ENCODE measurements around the gene MMADHC. TPM values are rescaled to one million over a fixed set of nuclear protein-coding genes. Genes with fewer than 3 reads are reported as not detected.
A peak's percentile ranks its signal among the peaks of the same experiment; 100 is the strongest.

MMADHC gene
- total and polyA plus RNA-seq, 2 of the 4 experiments (the other 2 are of a cell fraction), result 62.6 to 112 TPM

DNA sequence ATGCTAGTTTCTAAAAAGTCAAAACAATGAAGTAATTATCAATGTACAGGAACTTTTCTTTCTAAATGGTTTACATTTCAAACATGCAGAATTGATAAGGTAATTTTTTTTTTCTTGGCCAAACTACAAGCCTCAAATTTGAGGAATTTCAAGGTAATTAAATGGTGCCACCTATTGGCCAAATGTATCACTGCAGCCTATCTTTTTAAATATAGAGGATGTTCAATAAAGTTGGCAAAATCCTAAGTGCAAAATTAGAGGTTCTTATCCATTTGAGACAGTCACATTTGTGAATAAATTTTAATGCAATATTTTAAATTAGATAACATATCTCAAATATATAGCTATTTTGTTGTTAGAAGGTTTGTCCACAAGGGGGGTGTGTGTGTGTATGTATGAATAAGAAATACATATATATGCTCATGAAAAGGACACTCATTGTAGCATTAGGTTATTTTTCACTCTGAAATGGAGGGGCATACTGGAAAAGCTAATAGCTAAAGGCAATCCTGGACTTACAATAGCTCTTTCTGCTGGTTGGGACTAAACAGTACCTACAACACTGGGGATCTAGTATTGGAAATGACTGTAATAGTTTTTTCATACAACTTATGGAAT, 26.2 kb downstream of the MMADHC start:
- no peak overlapping the region for H4K5ac ChIP-seq (ENCODE audit: low read depth, low read length)

More for the DNA sequence above, 26.2 kb downstream of the MMADHC start:
- DNase-seq (peak; percentile 30), ATAC-seq (ENCODE audit: low read depth) (peak; percentile 38; the same call in 1 of the 2 replicates)
- Histone ChIP-seq H4K8ac (ENCODE audit: low read depth in 2 of 2, low read length in 2 of 2) (no peak overlapping the region), H2BK20ac (ENCODE audit: low read depth, low read length) (no peak overlapping the region), H3K27ac (ENCODE audit: insufficient read depth, low read length) (no peak overlapping the region), H2AK9ac (replicated peaks; ENCODE audit: low read depth, low read length, poor library complexity) (no peak overlapping the region), H3K4me3 (ENCODE audit: insufficient read depth, low read depth, low read length) (no peak overlapping the region), H2AFZ (replicated peaks; ENCODE audit: low read length, poor library complexity) (no peak overlapping the region), H4K20me1 (ENCODE audit: insufficient read depth, low read length) (no peaks in the 10 kb centered on the region), H3K23ac (ENCODE audit: low read depth, low read length) (no peak overlapping the region), H3K4ac (ENCODE audit: low read depth, low read length) (no peak overlapping the region), H2AK5ac (ENCODE audit: low read depth, low read length) (no peak overlapping the region), H4K91ac (ENCODE audit: insufficient read depth, low read depth, low read length) (no peak overlapping the region), H3K9me3 (ENCODE audit: control insufficient read depth, insufficient read depth, low read length) (no peaks in the 10 kb centered on the region), H2BK5ac (ENCODE audit: low read depth, low read length, poor library complexity, severe bottlenecking) (no peak overlapping the region), H3K14ac (replicated peaks; ENCODE audit: low read depth, low read length) (no peak overlapping the region), H3K79me1 (ENCODE audit: low read depth in 1 of 2, low read length in 2 of 2) (no peaks in the 10 kb centered on the region), H3K18ac (ENCODE audit: low read depth, low read length) (no peak overlapping the region), H3K27me3 (ENCODE audit: control insufficient read depth, insufficient read depth, low read length) (no peaks in the 10 kb centered on the region), H3K9me1 (ENCODE audit: insufficient read depth, low read length) (no peaks in the 10 kb centered on the region), H2BK120ac (ENCODE audit: low read depth, low read length) (no peak overlapping the region), H3K56ac (ENCODE audit: extremely low read depth, insufficient read depth, low read length) (no peak overlapping the region), H3K4me1 (ENCODE audit: control insufficient read depth, insufficient read depth, low read length) (no peaks in the 10 kb centered on the region), H2BK15ac (ENCODE audit: low read depth, low read length) (no peak overlapping the region), H3K36me3 (ENCODE audit: control insufficient read depth, insufficient read depth, low read length) (no peaks in the 10 kb centered on the region), H3K4me2 (ENCODE audit: low read depth, low read length) (no peak overlapping the region), H3K9ac (ENCODE audit: low read depth, low read length) (no peak overlapping the region)
- no peak for TF ChIP-seq MXI1 (IDR thresholded peaks at IDR 0.05; ENCODE audit: borderline replicate concordance, low read depth, low read length)
- TF ChIP-seq, protein P1, sequence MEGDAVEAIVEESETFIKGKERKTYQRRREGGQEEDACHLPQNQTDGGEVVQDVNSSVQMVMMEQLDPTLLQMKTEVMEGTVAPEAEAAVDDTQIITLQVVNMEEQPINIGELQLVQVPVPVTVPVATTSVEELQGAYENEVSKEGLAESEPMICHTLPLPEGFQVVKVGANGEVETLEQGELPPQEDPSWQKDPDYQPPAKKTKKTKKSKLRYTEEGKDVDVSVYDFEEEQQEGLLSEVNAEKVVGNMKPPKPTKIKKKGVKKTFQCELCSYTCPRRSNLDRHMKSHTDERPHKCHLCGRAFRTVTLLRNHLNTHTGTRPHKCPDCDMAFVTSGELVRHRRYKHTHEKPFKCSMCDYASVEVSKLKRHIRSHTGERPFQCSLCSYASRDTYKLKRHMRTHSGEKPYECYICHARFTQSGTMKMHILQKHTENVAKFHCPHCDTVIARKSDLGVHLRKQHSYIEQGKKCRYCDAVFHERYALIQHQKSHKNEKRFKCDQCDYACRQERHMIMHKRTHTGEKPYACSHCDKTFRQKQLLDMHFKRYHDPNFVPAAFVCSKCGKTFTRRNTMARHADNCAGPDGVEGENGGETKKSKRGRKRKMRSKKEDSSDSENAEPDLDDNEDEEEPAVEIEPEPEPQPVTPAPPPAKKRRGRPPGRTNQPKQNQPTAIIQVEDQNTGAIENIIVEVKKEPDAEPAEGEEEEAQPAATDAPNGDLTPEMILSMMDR (conservative IDR thresholded peaks at IDR 0.05; ENCODE audit: low read depth, low read length), result peak; percentile 83
- no peak for TF ChIP-seq POLR2A (IDR thresholded peaks at IDR 0.05; ENCODE audit: low read depth, low read length)
- peak; percentile 71 for TF ChIP-seq RAD21 (IDR thresholded peaks at IDR 0.05; ENCODE audit: low read length)
- TF ChIP-seq, protein P2, sequence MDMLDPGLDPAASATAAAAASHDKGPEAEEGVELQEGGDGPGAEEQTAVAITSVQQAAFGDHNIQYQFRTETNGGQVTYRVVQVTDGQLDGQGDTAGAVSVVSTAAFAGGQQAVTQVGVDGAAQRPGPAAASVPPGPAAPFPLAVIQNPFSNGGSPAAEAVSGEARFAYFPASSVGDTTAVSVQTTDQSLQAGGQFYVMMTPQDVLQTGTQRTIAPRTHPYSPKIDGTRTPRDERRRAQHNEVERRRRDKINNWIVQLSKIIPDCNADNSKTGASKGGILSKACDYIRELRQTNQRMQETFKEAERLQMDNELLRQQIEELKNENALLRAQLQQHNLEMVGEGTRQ (IDR thresholded peaks at IDR 0.05; ENCODE audit: low read depth, low read length), result no peak
- TF ChIP-seq RFX5 (IDR thresholded peaks at IDR 0.05; ENCODE audit: low read depth, low read length), result no peak
- no peak for TF ChIP-seq CEBPB (IDR thresholded peaks at IDR 0.05; ENCODE audit: low read depth, low read length)
- TF ChIP-seq FOS (IDR thresholded peaks at IDR 0.05; ENCODE audit: low read depth, low read length), result no peak
- peak; percentile 64 for TF ChIP-seq SMC3 (IDR thresholded peaks at IDR 0.05; ENCODE audit: low read depth, low read length)
- TF ChIP-seq, protein P3, sequence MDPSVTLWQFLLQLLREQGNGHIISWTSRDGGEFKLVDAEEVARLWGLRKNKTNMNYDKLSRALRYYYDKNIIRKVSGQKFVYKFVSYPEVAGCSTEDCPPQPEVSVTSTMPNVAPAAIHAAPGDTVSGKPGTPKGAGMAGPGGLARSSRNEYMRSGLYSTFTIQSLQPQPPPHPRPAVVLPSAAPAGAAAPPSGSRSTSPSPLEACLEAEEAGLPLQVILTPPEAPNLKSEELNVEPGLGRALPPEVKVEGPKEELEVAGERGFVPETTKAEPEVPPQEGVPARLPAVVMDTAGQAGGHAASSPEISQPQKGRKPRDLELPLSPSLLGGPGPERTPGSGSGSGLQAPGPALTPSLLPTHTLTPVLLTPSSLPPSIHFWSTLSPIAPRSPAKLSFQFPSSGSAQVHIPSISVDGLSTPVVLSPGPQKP (IDR thresholded peaks at IDR 0.05; ENCODE audit: borderline replicate concordance, low read depth, low read length), result no peak
- TF ChIP-seq BHLHE40 (IDR thresholded peaks at IDR 0.05; ENCODE audit: low read depth, low read length), result no peak
- BruUV-seq (replicated peaks), result no TSS peak
- in situ Hi-C loops (cut with MboI; ENCODE audit: low sequenced_read_pairs) (loop anchor here (5.0 to 25.0 kb wide), 3 partner anchors 544 to 1599 kb away; no protein-coding TSS in a partner anchor), intact Hi-C loops (cut with micrococcal nuclease) (loop anchor here (1.0 to 10.0 kb wide), 3 partner anchors 229 to 917 kb away; partner anchors contain the start of genes EPC2 and LYPD6), dilution Hi-C loops (cut with HindIII; ENCODE audit: low sequenced_read_pairs, unreplicated experiment) (no loop called here)
- POLR2A ChIA-PET (ENCODE audit: unreplicated experiment), result no interaction called here
- CTCF ChIA-PET, result interaction anchor here (0.6 to 4.9 kb wide), 13 partner anchors 9 to 1337 kb away, joined by 3 to 49 read pairs (median 4); no protein-coding TSS in a partner anchor
